Stimulated activated CD8-positive, alpha-beta memory T cell treated with anti-CD3 and anti-CD28 coated beads, Interleukin-4, amount 100 ng/mL, for 48 hours (primary cell): ENCODE measurements around the gene SLC12A3.

Experiments used
- DNase-seq: peaks from one replicate; pipeline ENCODE4 v3.0.0-alpha.2; 2020

Gene SLC12A3

GRCh38 chr16:56864960-56865359 is at the start of gene SLC12A3:
TSS of gene SLC12A3 (plus strand) at chr16:56865207. CDS start at chr16:56865236, 29 bp downstream.
- no peak for DNase-seq

DNA sequence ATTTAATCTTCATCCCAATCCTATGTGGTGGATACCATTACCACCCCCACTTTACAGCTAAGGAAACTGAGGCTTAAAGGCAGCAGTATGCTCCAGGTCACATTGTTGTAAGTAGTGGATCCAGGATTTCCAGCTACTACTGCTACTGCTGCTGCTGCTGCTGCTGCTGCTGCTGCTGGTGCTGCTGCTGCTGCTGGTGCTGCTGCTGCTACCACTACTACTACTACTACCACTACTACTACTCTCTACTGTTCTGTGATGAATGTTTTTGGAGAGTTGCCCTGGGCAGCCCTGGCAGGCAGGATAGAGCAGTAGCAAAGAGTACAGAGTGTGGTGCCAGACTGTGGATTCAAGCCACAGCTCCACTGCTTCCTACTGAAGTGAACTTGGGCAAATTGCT is 49.3 kb upstream of the SLC12A3 start:
- DNase-seq = no peak

DNA sequence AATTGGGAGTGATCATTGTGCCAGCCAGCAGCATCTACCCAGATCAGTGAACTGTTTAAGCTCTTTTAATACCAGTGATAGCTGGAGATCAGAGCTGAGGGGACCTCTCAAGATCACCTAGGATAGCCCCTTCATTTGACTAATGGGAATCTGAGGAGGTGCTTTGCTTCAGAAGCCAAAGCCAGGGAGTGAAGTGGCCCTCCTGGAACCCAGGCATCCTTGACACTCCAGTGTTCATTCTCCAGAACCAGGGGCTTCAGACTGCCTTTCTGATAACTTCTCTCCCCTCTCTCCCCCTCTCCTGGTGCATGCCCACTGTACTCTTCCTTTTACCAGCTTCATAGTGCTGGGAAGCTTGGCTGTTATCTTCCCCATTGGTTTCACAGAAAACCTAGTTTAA is 48.0 kb upstream of the SLC12A3 start:
- no peak for DNase-seq

DNA sequence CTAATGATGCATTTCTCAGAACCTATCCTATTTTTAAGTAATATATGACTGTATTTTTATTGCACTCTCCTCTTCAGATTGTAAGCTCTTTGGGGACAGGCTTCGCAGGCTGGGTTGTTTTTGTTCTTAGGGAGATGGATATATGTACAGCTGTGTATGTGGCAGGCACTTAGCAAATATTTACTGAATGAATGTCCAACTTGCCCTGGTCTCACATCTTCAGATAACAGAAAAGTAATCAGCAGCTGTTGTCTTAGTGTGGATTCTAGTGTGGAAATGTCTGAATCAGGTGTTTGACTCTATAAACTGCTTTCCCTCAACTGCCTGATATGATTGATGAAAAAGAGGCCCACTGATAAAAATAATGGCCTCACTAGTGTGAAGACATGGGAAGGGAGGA is 47.1 kb upstream of the SLC12A3 start:
- no peak for DNase-seq

- DNase-seq = no peak
These were observed 41.8 kb upstream of the SLC12A3 start for GRCh38 chr16:56823081-56823733.

DNA sequence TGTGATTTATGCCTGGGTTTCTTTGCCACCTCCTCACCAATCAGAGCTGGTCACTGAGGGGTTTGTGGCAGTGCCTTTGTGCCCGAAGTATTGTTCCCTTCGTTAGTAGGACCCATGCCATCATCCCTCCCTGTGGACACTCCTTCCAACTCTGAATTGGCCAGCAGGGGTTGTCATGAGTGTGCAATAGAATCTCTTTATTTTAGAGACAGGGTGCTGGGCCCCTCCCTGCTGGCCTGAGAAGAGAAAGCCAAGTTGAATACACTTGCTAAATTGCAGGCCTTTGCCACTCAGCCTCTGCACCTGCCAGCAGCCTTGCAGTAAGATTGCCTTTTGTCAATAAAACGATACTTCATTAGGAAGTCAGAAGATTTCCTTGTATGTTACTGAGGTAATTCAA is 40.7 kb upstream of the SLC12A3 start:
- DNase-seq = no peak

- no peak for DNase-seq
These were observed 40.2 kb upstream of the SLC12A3 start for GRCh38 chr16:56824804-56825203.

- DNase-seq = no peak
These were observed 39.2 kb upstream of the SLC12A3 start for GRCh38 chr16:56825826-56826225.

DNA sequence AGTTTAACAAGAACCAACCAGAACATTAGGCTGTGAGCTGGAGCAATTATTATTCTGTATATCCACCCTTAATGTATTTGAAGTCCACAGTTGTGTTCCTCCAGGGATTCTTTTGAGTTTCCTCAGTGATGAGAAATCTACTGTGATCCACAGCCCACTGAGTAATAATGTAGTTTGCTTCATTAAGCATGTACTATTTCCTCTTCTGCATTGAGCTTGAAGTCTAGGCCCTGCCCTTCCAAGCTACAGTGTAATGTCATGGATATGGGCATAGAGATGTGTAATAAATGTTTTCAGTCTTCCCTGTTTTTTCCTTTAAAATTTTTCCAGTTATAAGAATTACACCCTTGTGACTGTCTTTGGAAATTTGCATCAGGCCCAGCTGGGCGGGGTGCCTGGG is 36.4 kb upstream of the SLC12A3 start:
- no peak for DNase-seq

GRCh38 chr16:56830669-56831068 is 34.3 kb upstream of the SLC12A3 start:
- no peak for DNase-seq

GRCh38 chr16:56832768-56833167 is 32.2 kb upstream of the SLC12A3 start:
- no peak for DNase-seq

GRCh38 chr16:56833243-56833970 is 31.6 kb upstream of the SLC12A3 start:
- DNase-seq = peak; percentile 33

- no peak for DNase-seq
These were observed 29.7 kb upstream of the SLC12A3 start for GRCh38 chr16:56835320-56835719.

- DNase-seq = no peak
These were observed 28.4 kb upstream of the SLC12A3 start for GRCh38 chr16:56836410-56837230.

GRCh38 chr16:56838622-56839337 is 26.2 kb upstream of the SLC12A3 start:
- no peak for DNase-seq

DNA sequence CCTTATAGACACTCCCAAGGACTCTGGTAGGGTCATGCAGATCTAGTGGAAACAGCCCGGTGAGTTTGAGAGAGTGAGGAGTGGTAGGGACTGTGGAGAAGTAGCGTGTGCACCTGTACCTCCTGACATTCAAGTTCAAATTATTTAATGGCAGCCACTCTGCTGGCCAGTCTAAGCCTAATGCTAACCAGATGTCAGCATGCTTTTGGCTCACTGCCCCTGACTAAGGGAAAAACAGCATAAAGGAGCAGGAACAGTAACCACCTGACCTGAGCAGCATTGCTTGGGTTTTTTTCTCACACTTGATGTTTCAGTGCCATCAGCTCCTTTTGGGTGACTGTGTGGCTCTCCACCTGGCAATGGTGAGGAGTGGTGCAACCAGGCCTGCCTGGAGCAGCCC is 23.8 kb upstream of the SLC12A3 start:
- no peak for DNase-seq

- no peak for DNase-seq
These were observed 23.3 kb upstream of the SLC12A3 start for GRCh38 chr16:56841659-56842058.

GRCh38 chr16:56842133-56842532 is 22.9 kb upstream of the SLC12A3 start:
- DNase-seq = no peak

DNA sequence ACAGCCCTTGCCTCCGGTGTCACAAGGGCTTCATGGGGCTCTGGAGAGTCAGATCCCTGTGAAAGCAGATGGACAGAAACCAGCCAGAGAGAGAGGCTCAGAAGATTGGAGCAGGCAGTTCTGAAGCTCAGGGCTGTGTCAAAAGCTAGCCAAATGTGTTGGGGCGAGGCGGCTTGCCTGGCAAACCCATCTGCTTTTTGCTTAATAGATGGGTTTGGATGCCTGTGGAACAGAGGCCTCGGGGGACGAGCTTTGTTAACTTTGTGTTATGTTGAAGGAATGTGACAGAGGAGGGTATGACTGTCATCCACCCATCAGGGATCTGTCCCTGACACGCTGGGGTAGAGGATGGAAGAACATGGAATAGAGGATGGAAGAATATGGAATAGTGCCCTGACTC is 21.0 kb upstream of the SLC12A3 start:
- no peak for DNase-seq

- no peak for DNase-seq
These were observed 17.7 kb upstream of the SLC12A3 start for GRCh38 chr16:56847173-56847910.

- no peak for DNase-seq
These were observed 16.7 kb upstream of the SLC12A3 start for GRCh38 chr16:56848029-56848936.
